ENCODE results near the gene ERN1. TPM values are rescaled to one million over a fixed set of nuclear protein-coding genes. Genes with fewer than 3 reads are reported as not detected.
"Not testable (repeated sequence)": the region's sequence is repeated elsewhere in the genome, so short reads cannot be mapped to it uniquely, and the experiment has no call there.

Gene ERN1
- total RNA-seq, 1 experiment from 2014 or later: 6.5 TPM

GRCh38 chr17:64171041-64171440 is 41.1 kb upstream of the ERN1 start (continued):
- no peak for TF ChIP-seq ZNF512 (CRISPR knock-in tag; IDR thresholded peaks at IDR 0.05; ENCODE audit: borderline replicate concordance)
- no peak for TF ChIP-seq CDX4 (CRISPR knock-in tag; IDR thresholded peaks at IDR 0.05; ENCODE audit: borderline replicate concordance)
- no peak for TF ChIP-seq ZNF219 (CRISPR knock-in tag; IDR thresholded peaks at IDR 0.05; ENCODE audit: borderline replicate concordance)
- TF ChIP-seq E2F1 (CRISPR knock-in tag; IDR thresholded peaks at IDR 0.05): no peak

- H3K36me3 Mint-ChIP-seq: no peaks in the 10 kb centered on the region; the same call in 1 of the 2 replicates
- H3K4me3 Mint-ChIP-seq: no peak overlapping the region
- H3K9me3 Mint-ChIP-seq: no peaks in the 10 kb centered on the region
- DNase-seq (ENCODE audit: low spot score) (no peak), ATAC-seq (no peak)
- CTCF ChIA-PET: interaction anchor here (0.6 to 2.4 kb wide), 4 partner anchors 37 to 321 kb away, joined by 3 to 7 read pairs (median 4); no protein-coding TSS in a partner anchor
- TF ChIP-seq ZBTB21 (CRISPR knock-in tag; IDR thresholded peaks at IDR 0.05; ENCODE audit: borderline replicate concordance) (no peak), ETV6 (CRISPR knock-in tag; IDR thresholded peaks at IDR 0.05) (no peak), SMAD3 (CRISPR knock-in tag; IDR thresholded peaks at IDR 0.05; ENCODE audit: borderline replicate concordance) (no peak), NR1H2 (CRISPR knock-in tag; IDR thresholded peaks at IDR 0.05) (no peak), SMAD4 (CRISPR knock-in tag; IDR thresholded peaks at IDR 0.05) (no peak), MAX (CRISPR knock-in tag; IDR thresholded peaks at IDR 0.05) (no peak), RORB (CRISPR knock-in tag; IDR thresholded peaks at IDR 0.05) (no peak), NFATC4 (CRISPR knock-in tag; IDR thresholded peaks at IDR 0.05) (no peak), PRRX2 (CRISPR knock-in tag; IDR thresholded peaks at IDR 0.05) (no peak), OVOL2 (CRISPR knock-in tag; IDR thresholded peaks at IDR 0.05; ENCODE audit: borderline replicate concordance) (no peak), NR3C1 (CRISPR knock-in tag; conservative IDR thresholded peaks at IDR 0.05; ENCODE audit: low read depth) (no peak), CDX4 (CRISPR knock-in tag; IDR thresholded peaks at IDR 0.05; ENCODE audit: borderline replicate concordance) (no peak), ZNF317 (CRISPR knock-in tag; IDR thresholded peaks at IDR 0.05; ENCODE audit: borderline replicate concordance, low read depth) (no peak), ZNF416 (CRISPR knock-in tag; IDR thresholded peaks at IDR 0.05) (no peak), ZNF532 (CRISPR knock-in tag; IDR thresholded peaks at IDR 0.05; ENCODE audit: borderline replicate concordance) (no peak), CTCF (IDR thresholded peaks at IDR 0.05) (no peak), EMX1 (CRISPR knock-in tag; IDR thresholded peaks at IDR 0.05) (no peak)
- POLR2A ChIA-PET: no interaction called here
- H3K4me1 Mint-ChIP-seq: no peaks in the 10 kb centered on the region
- no peaks in the 10 kb centered on the region for H3K27me3 Mint-ChIP-seq (ENCODE audit: low read depth)
- no peak overlapping the region for H3K27ac Mint-ChIP-seq
Observed at GRCh38 chr17:64170286-64170685, 40.3 kb upstream of the ERN1 start.

- H3K27me3 Mint-ChIP-seq (ENCODE audit: low read depth); POLR2A ChIA-PET; H3K36me3 Mint-ChIP-seq; DNase-seq (ENCODE audit: low spot score); H3K27ac Mint-ChIP-seq; ATAC-seq; H3K9me3 Mint-ChIP-seq; H3K4me3 Mint-ChIP-seq; H3K4me1 Mint-ChIP-seq: not testable (repeated sequence)
- CTCF ChIA-PET: interaction anchor here (0.8 to 1.5 kb wide), 3 partner anchors 114 to 142 kb away, joined by 4 to 6 read pairs (median 4); no protein-coding TSS in a partner anchor
Observed at GRCh38 chr17:64167666-64168065, 37.7 kb upstream of the ERN1 start.

All from WTC11 (cell line).